Endometrial microvascular endothelial cells (primary cell): ENCODE measurements around the gene RABL6. TPM values are rescaled to one million over a fixed set of nuclear protein-coding genes. Genes with fewer than 3 reads are reported as not detected.
"Not testable (repeated sequence)": the region's sequence is repeated elsewhere in the genome, so short reads cannot be mapped to it uniquely, and the experiment has no call there.

ENCODE experiments used
- in situ Hi-C: cut with HindIII; loops from 2 replicates; pipeline ENCODE4 v1.10.0; 2017; ENCODE audit warnings: low sequenced_read_pairs, low pct_unique_long_range_greater_than_20kb; ENCODE audit errors: inconsistent ontology term
- total RNA-seq: library from RNA; depleted of rRNA; stranded (reverse); fragments of >200 nt; gene quantifications from one replicate; pipeline ENCODE4 v1.2.3, GENCODE V29; 2015; ENCODE audit errors: inconsistent ontology term

RABL6 gene
- total RNA-seq, 1 donor from 2014 or later, result 125 TPM

- in situ Hi-C loops, result no loop called here
Measured at GRCh38 chr9:136792321-136793085, 15.2 kb upstream of the RABL6 start.

- in situ Hi-C loops, result no loop called here
Measured at GRCh38 chr9:136793086-136793946, 14.4 kb upstream of the RABL6 start.

GRCh38 chr9:136794281-136794999 lies 13.3 kb upstream of the RABL6 start:
- in situ Hi-C loops, result no loop called here

GRCh38 chr9:136795000-136795348 lies 12.8 kb upstream of the RABL6 start:
- in situ Hi-C loops, result no loop called here

GRCh38 chr9:136796238-136796774 lies 11.4 kb upstream of the RABL6 start, which contains the start of gene CCDC183:
Gene CCDC183, plus strand, starts transcription at chr9:136796338. Its CDS starts 60 bp downstream, at chr9:136796398.
- in situ Hi-C loops, result no loop called here

- in situ Hi-C loops, result not testable (repeated sequence)
Measured at GRCh38 chr9:136796775-136797347, 10.9 kb upstream of the RABL6 start.

GRCh38 chr9:136798708-136799078 lies 9.1 kb upstream of the RABL6 start:
- in situ Hi-C loops, result no loop called here

GRCh38 chr9:136799079-136799853 lies 8.5 kb upstream of the RABL6 start:
- in situ Hi-C loops, result no loop called here

GRCh38 chr9:136799854-136800657 lies 7.7 kb upstream of the RABL6 start:
- in situ Hi-C loops, result no loop called here

- in situ Hi-C loops, result no loop called here
Measured at GRCh38 chr9:136802321-136802720, 5.4 kb upstream of the RABL6 start.

- in situ Hi-C loops, result not testable (repeated sequence)
Measured at GRCh38 chr9:136803009-136803550, 4.7 kb upstream of the RABL6 start.

GRCh38 chr9:136803551-136804508 lies 3.9 kb upstream of the RABL6 start:
- in situ Hi-C loops, result no loop called here

- in situ Hi-C loops, result no loop called here
Measured at GRCh38 chr9:136804509-136805206, 3.1 kb upstream of the RABL6 start.

- in situ Hi-C loops, result no loop called here
Measured at GRCh38 chr9:136805207-136805740, 2.5 kb upstream of the RABL6 start.

GRCh38 chr9:136806067-136806466 lies 1.7 kb upstream of the RABL6 start:
- in situ Hi-C loops, result no loop called here
